GM18951 (cell line): ENCODE results near the gene PRR11.
"Not testable (repeated sequence)": the region's sequence is repeated elsewhere in the genome, so short reads cannot be mapped to it uniquely, and the experiment has no call there.

Experiments used
- POLR2A ChIP-seq: IDR thresholded peaks from 4 replicates; pipeline ENCODE4 v1.6.1; 2011; ENCODE audit warnings: mild to moderate bottlenecking; ENCODE audit not compliant: insufficient read length, insufficient read depth; ENCODE audit errors: extremely low read depth
- in situ Hi-C: fragments of 300-500 bp; cut with MboI; formaldehyde crosslinking; loops from one replicate; pipeline ENCODE4 v1.12.0; 2022; ENCODE audit warnings: low sequenced_read_pairs, mixed read lengths, inconsistent platforms; ENCODE audit not compliant: unreplicated experiment

The PRR11 gene

GRCh38 chr17:59199398-59199797, 43.9 kb downstream of the PRR11 start:
- in situ Hi-C loops, result no loop called here
- TF ChIP-seq POLR2A, result no peak

DNA sequence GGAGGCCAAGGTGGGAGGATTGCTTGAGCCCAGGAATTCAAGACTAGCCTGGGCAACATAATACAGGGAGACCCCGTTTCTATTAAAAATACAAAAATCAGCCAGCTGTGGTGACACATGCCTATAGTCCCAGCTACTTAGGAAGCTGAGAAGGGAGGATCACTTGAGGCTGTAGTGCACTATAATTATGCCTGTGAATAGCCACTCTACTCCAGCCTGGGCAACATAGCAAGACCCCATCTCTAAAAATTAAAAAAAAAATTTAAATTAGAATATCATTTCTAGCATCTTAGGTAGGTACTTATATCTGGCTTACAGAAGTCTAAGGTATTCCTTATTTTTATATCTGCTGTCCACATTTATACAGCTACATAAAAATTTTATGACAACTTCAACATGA, 46.8 kb downstream of the PRR11 start:
- TF ChIP-seq POLR2A, result no peak
- in situ Hi-C loops, result no loop called here

DNA sequence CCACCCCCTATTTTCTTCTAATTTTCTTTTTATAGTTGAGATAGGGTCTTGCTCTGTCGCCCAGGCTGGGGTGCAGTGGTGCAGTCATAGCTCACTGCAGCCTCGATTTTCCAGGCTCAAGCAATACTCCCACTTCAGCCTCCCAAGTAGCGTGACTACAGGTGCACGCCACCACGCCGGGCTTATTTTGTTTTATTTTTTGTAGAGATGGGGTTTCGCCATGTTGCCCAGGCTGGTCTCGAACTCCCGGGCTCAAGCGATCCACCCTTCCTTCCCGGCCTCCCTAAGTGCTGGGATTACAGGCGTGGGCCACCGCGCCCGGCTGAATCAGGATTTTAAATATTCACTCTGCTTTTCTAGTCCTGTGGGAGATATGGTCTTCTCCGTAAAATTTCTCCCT, 63.8 kb downstream of the PRR11 start:
- in situ Hi-C loops, result no loop called here
- TF ChIP-seq POLR2A, result no peak

DNA sequence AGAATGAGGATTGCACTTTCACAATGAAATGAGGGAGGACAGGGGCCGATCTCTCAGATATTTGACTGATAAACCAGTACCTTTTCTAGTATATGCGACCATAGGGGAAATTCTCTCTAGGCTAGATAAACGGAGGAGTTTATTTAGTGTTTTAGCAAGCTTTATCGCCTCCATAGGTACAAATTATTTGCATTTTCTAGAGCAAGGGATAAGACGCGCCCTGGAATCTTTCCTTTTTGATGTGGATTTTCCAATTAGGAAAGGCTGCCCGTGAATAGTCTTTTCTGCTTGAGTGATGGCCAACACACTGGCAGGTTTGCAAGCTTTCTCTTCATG, 64.4 kb downstream of the PRR11 start:
- TF ChIP-seq POLR2A, result no peak
- in situ Hi-C loops, result no loop called here

DNA sequence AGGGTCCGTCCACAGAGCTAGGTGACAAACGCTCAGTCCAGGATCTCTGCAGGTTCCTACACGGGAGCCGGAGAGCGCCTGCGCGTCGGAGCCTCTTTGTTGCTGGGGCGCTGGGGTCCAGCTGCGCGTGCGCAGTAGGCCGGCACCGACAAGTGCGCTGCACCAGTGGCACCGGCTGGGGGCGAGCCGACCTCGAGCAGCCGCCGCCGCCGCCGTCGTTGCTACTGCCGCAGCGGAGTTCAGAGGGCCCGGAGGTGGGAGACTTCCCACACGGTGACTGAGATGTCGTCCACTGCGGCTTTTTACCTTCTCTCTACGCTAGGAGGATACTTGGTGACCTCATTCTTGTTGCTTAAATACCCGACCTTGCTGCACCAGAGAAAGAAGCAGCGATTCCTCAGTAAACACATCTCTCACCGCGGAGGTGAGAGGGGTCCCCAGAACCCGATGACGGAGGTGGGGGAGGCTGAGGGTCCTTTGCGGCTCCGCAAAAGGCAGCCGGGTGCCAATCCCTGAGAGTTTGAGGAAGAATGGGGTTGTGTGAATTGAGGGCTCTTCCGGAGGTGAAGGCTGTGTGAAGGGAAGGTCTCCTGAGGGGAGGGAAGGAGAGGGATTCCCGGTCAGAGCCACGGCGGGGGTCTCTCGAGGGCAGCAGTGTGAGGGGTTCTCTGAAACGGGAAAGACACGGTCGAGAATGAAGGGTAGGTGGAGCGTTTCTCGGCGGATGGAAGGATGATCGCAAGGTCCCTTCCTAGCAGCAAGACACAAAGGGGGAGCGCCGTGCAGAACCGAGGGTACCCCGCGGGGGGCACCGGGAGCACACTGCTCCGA, 65.0 kb downstream of the PRR11 start, which contains the start of gene GDPD1:
Gene GDPD1 (plus strand): TSS at position 184 of the 831 bp plus-strand sequence. CDS start 99 bp downstream, at position 283.
- TF ChIP-seq POLR2A, result peak; percentile 66
- in situ Hi-C loops, result no loop called here

DNA sequence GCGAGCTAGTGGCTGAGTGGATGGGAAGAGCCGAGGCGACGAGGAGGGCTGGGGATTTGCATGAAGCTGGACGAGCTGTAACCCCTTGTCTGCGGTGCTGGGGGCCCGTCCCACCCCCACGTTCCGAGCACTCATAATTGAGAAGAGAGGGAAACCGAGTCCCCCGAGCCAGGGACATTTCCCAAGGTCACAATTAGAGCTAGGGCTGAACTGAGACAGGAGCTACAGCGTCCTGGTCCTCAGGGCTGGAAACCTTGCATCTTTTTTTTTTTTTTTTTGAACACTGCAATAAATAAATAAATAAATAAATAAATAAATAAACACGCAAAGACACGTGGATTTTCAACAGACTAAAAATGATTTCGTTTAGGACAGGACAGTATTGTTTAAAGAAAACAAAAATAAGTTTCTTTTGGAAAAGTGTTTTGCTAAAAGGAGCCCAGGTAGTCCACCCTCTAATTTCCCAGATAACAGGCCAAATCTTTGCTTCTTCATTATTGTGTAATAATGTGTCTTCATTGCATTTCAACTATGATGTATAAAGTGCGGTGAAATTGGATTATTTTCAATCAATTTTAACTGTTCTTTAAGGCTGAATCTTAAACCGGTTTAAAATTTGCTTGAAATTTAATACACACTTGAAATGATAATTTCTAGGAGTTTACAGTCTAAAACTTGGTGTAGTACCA, 65.8 kb downstream of the PRR11 start:
- in situ Hi-C loops, result no loop called here
- no peak for TF ChIP-seq POLR2A

DNA sequence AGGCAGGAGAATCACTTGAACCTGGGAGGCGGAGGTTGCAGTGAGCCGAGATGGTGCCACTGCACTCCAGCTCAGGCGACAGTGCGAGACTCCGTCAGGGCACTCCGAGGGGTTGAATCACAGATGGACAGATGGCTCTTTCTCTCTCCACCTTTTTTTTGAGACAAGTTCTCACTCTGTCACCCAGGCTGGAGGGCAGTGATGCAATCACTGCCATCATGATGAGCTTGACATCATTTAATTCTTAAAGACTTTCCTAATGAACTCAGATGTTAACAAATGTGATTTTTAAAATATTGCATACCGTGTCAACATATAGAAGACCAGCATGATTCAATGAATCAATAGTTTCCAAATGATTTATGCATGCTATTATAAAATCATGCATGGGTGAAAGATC, 68.3 kb downstream of the PRR11 start:
- in situ Hi-C loops, result no loop called here
- no peak for TF ChIP-seq POLR2A

DNA sequence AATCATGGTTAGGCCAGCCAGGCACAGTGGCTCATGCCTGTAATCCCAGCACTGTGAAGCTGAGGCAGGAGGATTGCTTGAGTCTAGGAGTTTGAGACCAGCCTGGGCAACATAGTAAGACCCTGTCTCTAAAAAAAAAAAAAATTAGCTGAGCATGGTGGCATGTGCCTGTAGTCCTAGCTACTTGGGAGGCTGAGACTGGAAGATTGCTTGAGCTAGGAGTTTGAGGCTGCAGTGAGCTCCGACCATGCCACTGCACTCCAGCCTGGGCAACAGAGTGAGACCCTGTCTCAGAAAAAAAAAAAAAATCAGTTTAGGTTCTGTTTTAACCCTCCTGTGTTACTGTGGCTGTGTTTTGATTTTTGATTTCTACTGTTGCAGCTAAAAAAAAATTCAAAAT, 73.0 kb downstream of the PRR11 start:
- in situ Hi-C loops, result not testable (repeated sequence)

GRCh38 chr17:59230764-59231163, 75.2 kb downstream of the PRR11 start:
- in situ Hi-C loops, result no loop called here
- no peak for TF ChIP-seq POLR2A

DNA sequence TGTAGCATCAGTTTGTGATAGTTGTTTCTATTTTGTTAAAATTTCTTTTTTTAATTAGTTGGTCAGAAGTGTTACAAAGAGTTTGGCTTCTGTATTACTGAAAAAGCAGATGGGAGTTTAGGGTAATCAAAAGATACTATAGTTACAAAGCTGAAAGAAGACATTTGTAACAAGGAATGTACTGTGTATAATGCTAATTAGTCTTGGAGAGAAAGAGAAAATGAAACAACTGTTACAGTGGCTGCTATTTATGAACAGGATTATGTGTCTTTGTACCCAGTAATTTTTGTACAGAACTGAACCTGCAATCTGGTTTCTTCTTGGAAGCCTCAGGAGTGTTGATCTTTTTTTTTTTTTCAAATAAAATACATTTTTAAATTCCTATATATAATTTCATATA, 79.1 kb downstream of the PRR11 start:
- in situ Hi-C loops, result no loop called here
- TF ChIP-seq POLR2A, result no peak

- in situ Hi-C loops, result no loop called here
- no peak for TF ChIP-seq POLR2A
These were observed 83.4 kb downstream of the PRR11 start for GRCh38 chr17:59238906-59239305.

DNA sequence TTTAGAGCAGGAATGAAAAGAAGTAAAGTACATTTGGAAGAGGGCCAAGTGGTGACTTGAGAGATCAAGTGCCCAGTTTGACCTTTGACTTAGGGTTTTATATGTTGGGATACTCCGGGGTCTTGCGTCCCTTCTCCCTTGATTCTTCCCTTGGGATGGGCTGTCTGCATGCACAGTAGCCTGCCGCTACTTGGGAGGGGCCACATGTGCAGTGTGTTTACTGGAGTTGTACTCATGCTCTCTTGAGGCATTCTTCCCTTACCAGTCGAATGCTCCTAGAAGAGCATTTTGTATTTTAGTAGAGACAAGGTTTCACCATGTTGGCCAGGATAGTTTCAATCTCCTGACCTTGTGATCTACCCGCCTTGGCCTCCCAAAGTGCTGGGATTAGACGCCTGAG, 88.5 kb downstream of the PRR11 start:
- in situ Hi-C loops, result no loop called here
- TF ChIP-seq POLR2A, result no peak
